Breast epithelium (tissue), 3 donors: ENCODE results near the gene SBK1.

Source experiments
- POLR2A ChIP-seq: fragments of 450-650 bp; IDR thresholded peaks from one replicate; pipeline ENCODE4 v1.6.1; 2016; ENCODE audit warnings: antibody characterized with exemption, mild to moderate bottlenecking, moderate library complexity
- POLR2AphosphoS5 ChIP-seq, 3 donors: sonication (generic); formaldehyde crosslinking; IDR thresholded peaks; one replicate each; pipeline ENCODE4 v1.6.1; 2017; ENCODE audit warnings: antibody characterized with exemption in 3 of 3
- TF ChIP-seq, protein P1 (sequence below), 3 donors: fragments of 450-650 bp; IDR thresholded peaks; one replicate each; pipeline ENCODE4 v1.5.1; 2016 to 2017; ENCODE audit warnings: antibody characterized with exemption in 3 of 3, mild to moderate bottlenecking in 3 of 3, moderate library complexity in 3 of 3

DNA sequence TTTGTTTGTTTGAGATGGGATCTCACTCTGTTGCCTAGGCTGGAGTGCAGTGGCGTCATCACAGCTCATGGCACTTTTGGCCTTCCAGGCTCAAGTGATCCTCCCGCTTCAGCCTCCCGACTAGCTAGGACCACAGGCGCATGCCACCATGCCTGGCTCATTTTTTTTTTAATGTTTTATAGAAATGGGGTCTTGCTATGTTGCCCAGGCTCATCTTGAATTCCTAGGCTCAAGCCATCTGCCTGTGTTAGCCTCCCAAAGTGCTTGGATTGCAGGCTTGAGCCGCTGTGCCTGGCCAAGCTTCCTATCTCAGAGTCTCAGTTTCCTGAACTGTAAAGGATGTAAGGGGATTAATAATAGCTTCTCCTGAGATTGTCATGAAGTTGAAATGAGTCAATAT lies 8.0 kb downstream of the SBK1 start:
- TF ChIP-seq, protein P1, sequence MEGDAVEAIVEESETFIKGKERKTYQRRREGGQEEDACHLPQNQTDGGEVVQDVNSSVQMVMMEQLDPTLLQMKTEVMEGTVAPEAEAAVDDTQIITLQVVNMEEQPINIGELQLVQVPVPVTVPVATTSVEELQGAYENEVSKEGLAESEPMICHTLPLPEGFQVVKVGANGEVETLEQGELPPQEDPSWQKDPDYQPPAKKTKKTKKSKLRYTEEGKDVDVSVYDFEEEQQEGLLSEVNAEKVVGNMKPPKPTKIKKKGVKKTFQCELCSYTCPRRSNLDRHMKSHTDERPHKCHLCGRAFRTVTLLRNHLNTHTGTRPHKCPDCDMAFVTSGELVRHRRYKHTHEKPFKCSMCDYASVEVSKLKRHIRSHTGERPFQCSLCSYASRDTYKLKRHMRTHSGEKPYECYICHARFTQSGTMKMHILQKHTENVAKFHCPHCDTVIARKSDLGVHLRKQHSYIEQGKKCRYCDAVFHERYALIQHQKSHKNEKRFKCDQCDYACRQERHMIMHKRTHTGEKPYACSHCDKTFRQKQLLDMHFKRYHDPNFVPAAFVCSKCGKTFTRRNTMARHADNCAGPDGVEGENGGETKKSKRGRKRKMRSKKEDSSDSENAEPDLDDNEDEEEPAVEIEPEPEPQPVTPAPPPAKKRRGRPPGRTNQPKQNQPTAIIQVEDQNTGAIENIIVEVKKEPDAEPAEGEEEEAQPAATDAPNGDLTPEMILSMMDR (IDR thresholded peaks at IDR 0.05) = no peak
- no peak for TF ChIP-seq POLR2A
- TF ChIP-seq POLR2AphosphoS5 (IDR thresholded peaks at IDR 0.05) = no peak
